ENCODE measurements around the gene RHBDD1. TPM values are rescaled to one million over a fixed set of nuclear protein-coding genes. Genes with fewer than 3 reads are reported as not detected.

The RHBDD1 gene
- total RNA-seq, 2 donors from 2014 or later = 7.9 to 9.9 TPM

DNA sequence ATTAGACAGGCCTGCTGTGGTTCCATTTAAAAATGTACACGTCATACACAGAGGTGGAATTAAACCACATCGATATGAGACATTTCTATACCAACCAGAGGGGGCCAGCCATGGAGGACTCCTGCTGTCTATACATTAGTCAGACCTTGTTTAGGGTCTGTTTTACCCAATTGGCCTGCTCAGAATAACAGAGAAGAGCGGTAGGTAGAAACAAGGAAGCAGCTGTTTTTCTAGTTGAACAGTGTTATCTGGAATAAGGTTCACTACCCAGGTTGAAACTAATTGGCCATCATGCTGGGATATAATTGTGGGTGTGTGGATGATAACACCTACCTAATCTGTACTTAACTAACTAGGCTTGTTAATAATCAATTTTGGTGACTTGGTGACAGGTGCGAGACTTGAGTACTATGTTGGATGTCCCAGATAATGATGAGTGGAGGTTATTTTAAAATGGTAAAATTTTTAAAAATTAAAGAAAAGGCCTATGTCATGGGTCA lies 47.5 kb downstream of the RHBDD1 start:
- no peak overlapping the region for H3K27ac ChIP-seq
- ATAC-seq (no peak), DNase-seq (no peak)
- TF ChIP-seq, protein P1, sequence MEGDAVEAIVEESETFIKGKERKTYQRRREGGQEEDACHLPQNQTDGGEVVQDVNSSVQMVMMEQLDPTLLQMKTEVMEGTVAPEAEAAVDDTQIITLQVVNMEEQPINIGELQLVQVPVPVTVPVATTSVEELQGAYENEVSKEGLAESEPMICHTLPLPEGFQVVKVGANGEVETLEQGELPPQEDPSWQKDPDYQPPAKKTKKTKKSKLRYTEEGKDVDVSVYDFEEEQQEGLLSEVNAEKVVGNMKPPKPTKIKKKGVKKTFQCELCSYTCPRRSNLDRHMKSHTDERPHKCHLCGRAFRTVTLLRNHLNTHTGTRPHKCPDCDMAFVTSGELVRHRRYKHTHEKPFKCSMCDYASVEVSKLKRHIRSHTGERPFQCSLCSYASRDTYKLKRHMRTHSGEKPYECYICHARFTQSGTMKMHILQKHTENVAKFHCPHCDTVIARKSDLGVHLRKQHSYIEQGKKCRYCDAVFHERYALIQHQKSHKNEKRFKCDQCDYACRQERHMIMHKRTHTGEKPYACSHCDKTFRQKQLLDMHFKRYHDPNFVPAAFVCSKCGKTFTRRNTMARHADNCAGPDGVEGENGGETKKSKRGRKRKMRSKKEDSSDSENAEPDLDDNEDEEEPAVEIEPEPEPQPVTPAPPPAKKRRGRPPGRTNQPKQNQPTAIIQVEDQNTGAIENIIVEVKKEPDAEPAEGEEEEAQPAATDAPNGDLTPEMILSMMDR (IDR thresholded peaks at IDR 0.05) = no peak
- TF ChIP-seq POLR2A (IDR thresholded peaks at IDR 0.05) = no peak
- WGBS, 2 donors = 90 to 92% methylated on average over 4 of the region's 4 CpGs
- no peaks in the 10 kb centered on the region for H3K9me3 ChIP-seq
- no peak overlapping the region for H3K4me3 ChIP-seq
- intact Hi-C loops (cut with DNase I) = no loop called here
- no peaks in the 10 kb centered on the region for H3K36me3 ChIP-seq (replicated peaks in 1 of 2; ENCODE audit: insufficient read depth in 1 of 2, low read depth in 2 of 2)
- H3K27me3 ChIP-seq = no peaks in the 10 kb centered on the region
- no peaks in the 10 kb centered on the region for H3K4me1 ChIP-seq

DNA sequence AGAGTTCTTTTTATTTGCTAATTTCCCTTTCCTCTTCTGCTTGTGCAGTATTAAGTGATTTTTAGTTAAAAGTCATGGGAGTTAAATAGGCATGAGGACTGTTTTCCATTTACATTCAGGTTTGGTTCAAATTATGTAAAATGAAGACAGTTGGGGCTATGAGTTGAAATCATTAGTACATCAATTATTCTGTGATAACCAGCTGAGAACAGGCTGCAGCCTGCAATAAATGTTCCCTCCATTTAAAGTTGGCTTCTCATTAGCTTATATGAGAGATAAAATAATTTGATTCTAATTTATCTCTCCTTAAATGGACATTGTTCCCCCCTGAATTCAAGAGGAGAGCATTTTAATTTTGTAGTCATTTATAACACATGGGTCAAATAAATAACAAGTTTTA lies 48.3 kb downstream of the RHBDD1 start:
- no peak for ATAC-seq
- intact Hi-C loops (cut with DNase I) = no loop called here
- DNase-seq = no peak

DNA sequence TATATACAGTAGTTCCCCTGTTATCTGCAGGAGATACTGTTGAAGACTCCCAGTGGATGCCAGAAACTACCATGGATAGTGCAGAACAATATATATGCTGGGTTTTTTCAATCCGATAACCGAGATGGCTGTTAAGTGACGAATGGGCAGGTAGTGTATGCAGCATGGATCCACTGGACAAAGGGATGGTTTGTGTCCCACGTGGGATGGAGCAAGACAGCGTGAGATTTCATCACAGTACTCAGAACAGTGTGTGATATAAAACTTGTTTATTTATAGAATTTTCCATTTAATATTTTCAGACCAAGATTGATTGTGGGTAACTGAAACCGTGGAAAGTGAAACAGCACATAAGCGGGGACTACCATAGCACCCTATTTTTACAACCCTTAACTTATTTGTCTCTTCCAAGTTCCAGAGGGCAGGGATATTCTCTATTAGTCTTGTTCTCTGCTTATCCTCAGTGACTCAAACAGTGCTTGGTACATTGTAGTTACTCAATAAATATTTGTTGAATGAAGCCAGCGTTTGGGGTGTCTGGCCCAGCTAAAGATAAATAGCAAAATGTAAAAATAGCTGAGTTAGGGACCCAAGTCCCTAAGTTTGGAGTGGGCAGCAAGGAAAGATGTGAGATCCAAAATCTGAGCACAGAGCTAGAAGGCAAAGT lies 50.0 kb downstream of the RHBDD1 start:
- Histone ChIP-seq H3K27me3 (no peaks in the 10 kb centered on the region), H3K4me3 (no peak overlapping the region), H3K4me1 (no peaks in the 10 kb centered on the region), H3K36me3 (replicated peaks in 1 of 2; ENCODE audit: insufficient read depth in 1 of 2, low read depth in 2 of 2) (no peaks in the 10 kb centered on the region), H3K27ac (no peak overlapping the region), H3K9me3 (no peaks in the 10 kb centered on the region)
- DNase-seq (no peak), ATAC-seq (no peak)
- 79 to 83% methylated on average over 8 of the region's 8 CpGs for WGBS, 2 donors
- intact Hi-C loops (cut with DNase I) = no loop called here
- TF ChIP-seq, protein P1 (IDR thresholded peaks at IDR 0.05) = no peak
- no peak for TF ChIP-seq POLR2A (IDR thresholded peaks at IDR 0.05)

More for the DNA sequence above, 48.3 kb downstream of the RHBDD1 start:
- TF ChIP-seq, protein P1 (IDR thresholded peaks at IDR 0.05) = no peak
- TF ChIP-seq POLR2A (IDR thresholded peaks at IDR 0.05) = no peak
- no peaks in the 10 kb centered on the region for H3K9me3 ChIP-seq
- no peak overlapping the region for H3K27ac ChIP-seq
- H3K27me3 ChIP-seq = no peaks in the 10 kb centered on the region
- no peaks in the 10 kb centered on the region for H3K4me1 ChIP-seq
- H3K36me3 ChIP-seq (replicated peaks in 1 of 2; ENCODE audit: insufficient read depth in 1 of 2, low read depth in 2 of 2) = no peaks in the 10 kb centered on the region
- H3K4me3 ChIP-seq = no peak overlapping the region

DNA sequence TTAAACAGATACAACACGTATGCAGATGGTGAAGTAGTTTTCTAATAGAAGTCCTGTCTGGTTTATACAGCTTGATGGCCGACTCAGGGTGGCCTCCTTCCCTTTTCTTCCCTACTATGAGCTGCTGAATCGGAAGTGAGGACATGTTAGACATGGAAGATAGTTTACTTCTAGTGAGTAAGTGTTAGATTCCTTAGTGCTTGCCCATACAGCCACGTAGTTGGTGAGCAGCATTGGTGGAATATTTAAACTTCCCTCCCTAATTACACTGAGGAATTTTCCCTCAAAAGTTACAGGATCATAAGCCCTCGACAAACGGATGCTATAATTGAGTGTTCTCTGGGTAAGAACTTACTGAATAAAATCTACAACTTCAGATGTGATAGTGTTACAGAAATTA lies 52.1 kb downstream of the RHBDD1 start:
- TF ChIP-seq POLR2A (IDR thresholded peaks at IDR 0.05) = no peak
- TF ChIP-seq, protein P1 (IDR thresholded peaks at IDR 0.05) = no peak
- intact Hi-C loops (cut with DNase I) = no loop called here
- ATAC-seq (no peak), DNase-seq (no peak)
- no peaks in the 10 kb centered on the region for H3K9me3 ChIP-seq
- no peaks in the 10 kb centered on the region for H3K36me3 ChIP-seq (replicated peaks in 1 of 2; ENCODE audit: insufficient read depth in 1 of 2, low read depth in 2 of 2)
- WGBS, 2 donors = 79 to 82% methylated on average over 6 of the region's 6 CpGs
- H3K27me3 ChIP-seq = no peaks in the 10 kb centered on the region
- H3K4me3 ChIP-seq = no peak overlapping the region
- H3K27ac ChIP-seq = no peak overlapping the region
- no peaks in the 10 kb centered on the region for H3K4me1 ChIP-seq

DNA sequence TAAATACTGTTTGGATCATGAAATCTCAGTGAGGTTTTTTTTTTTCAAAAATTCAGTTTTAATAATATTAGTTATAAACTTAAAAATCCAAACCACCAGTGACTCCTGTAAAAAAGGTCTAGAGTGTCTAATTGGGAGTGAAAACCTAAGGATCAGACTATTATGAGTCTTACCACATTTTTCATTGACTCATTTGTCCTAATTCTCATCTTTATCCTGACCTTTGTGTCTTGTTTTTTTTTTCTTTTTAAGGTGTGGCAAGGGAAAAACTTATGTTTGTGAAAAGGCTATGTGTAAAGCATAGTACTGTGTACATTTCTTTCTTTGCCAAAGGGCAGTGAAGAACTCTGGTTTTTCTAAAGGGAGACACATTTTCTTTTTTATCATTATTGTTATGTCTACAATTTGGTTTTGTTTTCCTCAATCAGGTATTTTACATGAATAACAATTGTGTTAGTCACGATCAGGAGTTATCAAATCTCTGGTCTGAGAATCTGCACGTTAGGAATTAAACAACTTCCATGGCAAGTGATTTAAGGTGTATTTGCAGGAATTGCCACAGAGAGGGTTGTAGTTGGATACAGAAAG lies 52.6 kb downstream of the RHBDD1 start:
- TF ChIP-seq, protein P1 (IDR thresholded peaks at IDR 0.05) = no peak
- no peak for TF ChIP-seq POLR2A (IDR thresholded peaks at IDR 0.05)
- no peak overlapping the region for H3K27ac ChIP-seq
- intact Hi-C loops (cut with DNase I) = no loop called here
- DNase-seq (no peak), ATAC-seq (no peak)
- H3K9me3 ChIP-seq = no peaks in the 10 kb centered on the region
- H3K27me3 ChIP-seq = no peaks in the 10 kb centered on the region
- H3K4me3 ChIP-seq = no peak overlapping the region
- WGBS, 2 donors = 83% methylated on average over 2 of the region's 2 CpGs
- no peaks in the 10 kb centered on the region for H3K4me1 ChIP-seq
- no peaks in the 10 kb centered on the region for H3K36me3 ChIP-seq (replicated peaks in 1 of 2; ENCODE audit: insufficient read depth in 1 of 2, low read depth in 2 of 2)
